AG09319 (cell line): ENCODE data around the gene MIR17HG.

Source experiments
- DNase-seq: peaks from one replicate; pipeline ENCODE4 v3.0.0-alpha.2; 2010; ENCODE audit warnings: low read depth; ENCODE audit errors: extremely low read depth
- CTCF ChIP-seq: IDR thresholded peaks from 2 replicates; pipeline ENCODE4 v1.5.1; 2011; ENCODE audit warnings: low read depth, mild to moderate bottlenecking, inconsistent platforms, low read length, moderate library complexity

Gene MIR17HG

GRCh38 chr13:91347202-91347995 lies at the start of gene MIR17HG:
TSS of gene MIR17HG (plus strand) at chr13:91347687.
- TF ChIP-seq CTCF, result no peak
- DNase-seq, result no peak

GRCh38 chr13:91298060-91298459 lies 49.4 kb upstream of the MIR17HG start:
- no peak for DNase-seq
- no peak for TF ChIP-seq CTCF

- no peak for TF ChIP-seq CTCF
- DNase-seq, result no peak
Observed at GRCh38 chr13:91302111-91302510, 45.4 kb upstream of the MIR17HG start.

- no peak for DNase-seq
- TF ChIP-seq CTCF, result no peak
Observed at GRCh38 chr13:91303031-91303430, 44.5 kb upstream of the MIR17HG start.

GRCh38 chr13:91304741-91305140 lies 42.7 kb upstream of the MIR17HG start:
- TF ChIP-seq CTCF, result no peak
- no peak for DNase-seq

GRCh38 chr13:91305652-91306051 lies 41.8 kb upstream of the MIR17HG start:
- TF ChIP-seq CTCF, result no peak
- no peak for DNase-seq

GRCh38 chr13:91307887-91308286 lies 39.6 kb upstream of the MIR17HG start:
- no peak for TF ChIP-seq CTCF

More at GRCh38 chr13:91307887-91308286, 39.6 kb upstream of the MIR17HG start:
- no peak for DNase-seq
